GM12878 (cell line): Measurements from ENCODE around the gene MUC5B. TPM values are rescaled to one million over a fixed set of nuclear protein-coding genes. Genes with fewer than 3 reads are reported as not detected.

ENCODE experiments used
- ATAC-seq: fragments of 200-7000 bp; cut with Tn5 transposase; 3 replicates; pipeline ENCODE4 v1.9.1; 2020; ENCODE audit warnings: mild to moderate bottlenecking, moderate library complexity
- BruUV-seq: library from RNA; stranded (reverse); fragments of 400-500 nt; replicated peaks from 2 replicates; lab custom pipeline; 2021; lab: Mats Ljungman, UMichigan
- CTCF ChIA-PET: fragments of 300-600 bp; sonication (Branson Sonifier 250); formaldehyde crosslinking; extraction: SDS; loops from one replicate; lab custom pipeline; 2021; ENCODE audit warnings: inconsistent platforms; lab: Yijun Ruan, JAX
- POLR2A ChIA-PET: fragments of 350-600 bp; formaldehyde crosslinking; extraction: SDS; loops from one replicate; lab custom pipeline; 2021; ENCODE audit warnings: inconsistent platforms; lab: Charles Lee
- RAD21 ChIA-PET: fragments of 300-600 bp; sonication (Branson Sonifier 250); formaldehyde crosslinking; loops from one replicate; lab custom pipeline; 2023; ENCODE audit warnings: antibody characterized with exemption; ENCODE audit not compliant: unreplicated experiment; lab: Charles Lee
- SMC1A ChIA-PET: fragments of 300-600 bp; sonication (Branson Sonifier 250); formaldehyde crosslinking; loops from one replicate; lab custom pipeline; 2023; ENCODE audit not compliant: unreplicated experiment, uncharacterized antibody; lab: Charles Lee
- DNase-seq: peaks from one replicate; pipeline ENCODE4 v3.0.0-alpha.2; 2011; ENCODE audit warnings: low read depth, low spot score
- FAIRE-seq: peaks from 3 replicates; lab custom pipeline; 2011; peaks lifted over from hg19 to GRCh38; lab: Jason Lieb, UNC
- H2AFZ ChIP-seq: 2 replicates; pipeline ENCODE4 v1.6.0; 2011; ENCODE audit warnings: low read depth, low read length, control low read depth; ENCODE audit not compliant: control insufficient read depth
- H3K27ac ChIP-seq: 2 replicates; pipeline ENCODE4 v1.5.1; 2011; ENCODE audit warnings: control low read depth; ENCODE audit not compliant: control insufficient read depth, insufficient read depth
- H3K27me3 ChIP-seq, 2 experiments: replicated peaks in 1 of 2; 2 replicates each; pipeline versions ENCODE4 v1.6.0 to v1.6.1; 2011; ENCODE audit warnings: low read length in 1 of 2; ENCODE audit not compliant: control insufficient read depth in 2 of 2, insufficient read depth in 2 of 2
- H3K36me3 ChIP-seq, 2 experiments: 2 replicates each; pipeline ENCODE4 v1.5.1; 2011; ENCODE audit warnings: low read length in 1 of 2; ENCODE audit not compliant: control insufficient read depth in 2 of 2, insufficient read depth in 2 of 2
- H3K4me1 ChIP-seq: 2 replicates; pipeline ENCODE4 v1.6.1; 2011; ENCODE audit warnings: mild to moderate bottlenecking, low read length, moderate library complexity, mixed read lengths; ENCODE audit not compliant: control insufficient read depth, insufficient read depth
- H3K4me2 ChIP-seq: 2 replicates; pipeline ENCODE4 v1.6.0; 2011; ENCODE audit warnings: control low read depth; ENCODE audit not compliant: control insufficient read depth, insufficient read depth
- H3K4me3 ChIP-seq: fragments of 200-600 bp; sonication (generic); 2 replicates; pipeline ENCODE4 v1.5.1; 2016
- H3K79me2 ChIP-seq: 2 replicates; pipeline ENCODE4 v1.6.0; 2011; ENCODE audit warnings: low read length; ENCODE audit not compliant: control insufficient read depth, insufficient read depth
- H3K9ac ChIP-seq: 2 replicates; pipeline ENCODE4 v1.8.0; 2011; ENCODE audit warnings: low read length, control low read depth, mixed read lengths; ENCODE audit not compliant: control insufficient read depth, insufficient read depth
- H3K9me3 ChIP-seq: replicated peaks from 3 replicates; pipeline ENCODE4 v1.5.1; 2011; ENCODE audit warnings: mild to moderate bottlenecking, low read length; ENCODE audit not compliant: control insufficient read depth, insufficient read depth
- H4K20me1 ChIP-seq: 2 replicates; pipeline ENCODE4 v1.6.0; 2011; ENCODE audit not compliant: control insufficient read depth, insufficient read depth
- E2F8 ChIP-seq: fragments of 450-650 bp; IDR thresholded peaks from 2 replicates; pipeline ENCODE4 v1.6.1; 2018; ENCODE audit warnings: mild to moderate bottlenecking, low read depth, moderate library complexity; ENCODE audit not compliant: partially characterized antibody
- IRF4 ChIP-seq: IDR thresholded peaks from 2 replicates; pipeline ENCODE4 v1.6.1; 2011; ENCODE audit warnings: low read depth, low read length
- NR2C1 ChIP-seq: fragments of 450-650 bp; IDR thresholded peaks from 2 replicates; pipeline ENCODE4 v1.6.1; 2017; ENCODE audit warnings: antibody characterized with exemption, mild to moderate bottlenecking, moderate library complexity
- WGBS: methylation state at CpG from one replicate; pipeline ENCODE4 v1.1.6; 2016; ENCODE audit warnings: low lambda C conversion rate; ENCODE audit not compliant: insufficient replicate concordance, insufficient coverage; ENCODE audit errors: missing lambda C conversion rate; 5-methylcytosine and 5-hydroxymethylcytosine counted together
- in situ Hi-C: fragments of 300-500 bp; cut with MboI; formaldehyde crosslinking; loops from 9 replicates; pipeline ENCODE4 v1.14.3; 2018; ENCODE audit warnings: mixed read lengths
- intact Hi-C: fragments of 100-400 bp; cut with micrococcal nuclease; formaldehyde crosslinking; loops from one replicate; pipeline ENCODE4 v1.14.2; 2022; ENCODE audit not compliant: unreplicated experiment
- polyA plus RNA-seq, 11 experiments: library from polyadenylated mRNA; depleted of rRNA in 4 of 11; unstranded in 6 of 11; stranded (reverse) in 5 of 11; fragments of >200 nt; fragmentation: Nextera tagmentation in 4 of 11; fragmentation: Illumina TruSeq in 1 of 11; extraction: Ambion mirVana in 4 of 11; extraction: Trizol in 1 of 11; gene quantifications; 1 replicate in 1 of 11; 2 replicates in 10 of 11; pipeline versions ENCODE4 v1.2.1 to v1.2.3, GENCODE V29; 2011 to 2016; ENCODE audit warnings: inconsistent platforms in 2 of 11, missing spikeins in 2 of 11, low read depth in 1 of 11
- total RNA-seq, 4 experiments: library from RNA; depleted of rRNA in 3 of 4; stranded (reverse); fragments of >200 nt in 3 of 4; fragmentation: Illumina TruSeq in 1 of 4; extraction: Trizol in 1 of 4; gene quantifications; 2 replicates each; pipeline versions ENCODE4 v1.2.1 to v1.2.3, GENCODE V29; 2013 to 2021

The MUC5B gene
- total and polyA plus RNA-seq, 10 of the 15 experiments (the other 5 are each of a cell fraction or from before 2014, with no cell fraction given) = 1.5 TPM; not detected in 9

- DNase-seq (no peak), FAIRE-seq (no peak), ATAC-seq (no peak)
- in situ Hi-C loops (no loop called here), intact Hi-C loops (loop anchor here (10.0 kb wide), 2 partner anchors 79 to 269 kb away; partner anchors contain the start of genes BRSK2 and DUSP8)
- no peaks in the 10 kb centered on the region; the same call in 1 of the 2 replicates for H4K20me1 ChIP-seq
- no peak overlapping the region for H3K4me3 ChIP-seq
- H3K27me3 ChIP-seq = no peaks in the 10 kb centered on the region
- SMC1A ChIA-PET = no interaction called here
- POLR2A ChIA-PET = no interaction called here
- RAD21 ChIA-PET = no interaction called here
- H3K9ac ChIP-seq = no peak overlapping the region
- no peak for TF ChIP-seq NR2C1
- TF ChIP-seq E2F8 = no peak
- no peak for TF ChIP-seq IRF4
- H3K79me2 ChIP-seq = peaks cover 21% of the 10 kb centered on the region
- H3K9me3 ChIP-seq = no peaks in the 10 kb centered on the region
- no peak overlapping the region for H2AFZ ChIP-seq
- H3K36me3 ChIP-seq = no peaks in the 10 kb centered on the region; a peak in 1 of 4 replicates
- no peak overlapping the region for H3K27ac ChIP-seq
- CTCF ChIA-PET = no interaction called here
- peaks cover 25% of the 10 kb centered on the region for H3K4me1 ChIP-seq
- BruUV-seq = no TSS peak
- H3K4me2 ChIP-seq = no peak overlapping the region
- 91% methylated on average over 26 of the region's 27 CpGs for WGBS
These were observed 82.7 kb downstream of the MUC5B start for GRCh38 chr11:1305501-1306056.
